ENCODE data around the gene PCDHGA4. TPM values are rescaled to one million over a fixed set of nuclear protein-coding genes. Genes with fewer than 3 reads are reported as not detected.

Gene PCDHGA4
- total and polyA plus RNA-seq, 2 donors (not counting 1 experiment from before 2014, with no cell fraction given): 0.13 to 1.1 TPM

Other genes with a start within 250 kb of the PCDHGA4 start
Only the 30 nearest of the 36 such genes appear.
- gene PCDHB9, start 167.9 kb upstream of the PCDHGA4 start, total RNA-seq: 0.12 TPM in 2 replicates
- gene PCDHB9, start 167.9 kb upstream of the PCDHGA4 start, polyA plus RNA-seq: 0.12 and 0.20 TPM in 2 replicates
- not detected in 2 replicates for gene PCDHB10, start 162.7 kb upstream of the PCDHGA4 start, total RNA-seq
- gene PCDHB10, start 162.7 kb upstream of the PCDHGA4 start, polyA plus RNA-seq: not detected in 2 replicates
- not detected in 2 replicates for gene PCDHB11, start 155.4 kb upstream of the PCDHGA4 start, total RNA-seq
- not detected in 2 replicates for gene PCDHB11, start 155.4 kb upstream of the PCDHGA4 start, polyA plus RNA-seq
- gene PCDHB12, start 146.3 kb upstream of the PCDHGA4 start, total RNA-seq: not detected in 2 replicates
- gene PCDHB12, start 146.3 kb upstream of the PCDHGA4 start, polyA plus RNA-seq: not detected in 2 replicates
- gene PCDHB13, start 141.1 kb upstream of the PCDHGA4 start, total RNA-seq: 0.07 TPM in 1 of 2 replicates, not detected in the other
- gene PCDHB13, start 141.1 kb upstream of the PCDHGA4 start, polyA plus RNA-seq: not detected in 2 replicates
- gene PCDHB14, start 131.7 kb upstream of the PCDHGA4 start, total RNA-seq: 0.10 TPM in 1 of 2 replicates, not detected in the other
- gene PCDHB14, start 131.7 kb upstream of the PCDHGA4 start, polyA plus RNA-seq: not detected in 2 replicates
- gene PCDHB15, start 109.6 kb upstream of the PCDHGA4 start, total RNA-seq: not detected in 2 replicates
- 0.10 TPM in 1 of 2 replicates, not detected in the other for gene PCDHB15, start 109.6 kb upstream of the PCDHGA4 start, polyA plus RNA-seq
- gene SLC25A2, start 51.0 kb upstream of the PCDHGA4 start, total RNA-seq: 3.4 and 3.6 TPM in 2 replicates
- gene SLC25A2, start 51.0 kb upstream of the PCDHGA4 start, polyA plus RNA-seq: 0.12 and 0.29 TPM in 2 replicates
- gene TAF7, start 34.2 kb upstream of the PCDHGA4 start, total RNA-seq: 119 TPM in 2 replicates
- 52.1 and 76.7 TPM in 2 replicates for gene TAF7, start 34.2 kb upstream of the PCDHGA4 start, polyA plus RNA-seq
- 0.53 and 0.64 TPM in 2 replicates for gene PCDHGA1, start 24.5 kb upstream of the PCDHGA4 start, total RNA-seq
- 0.06 and 0.17 TPM in 2 replicates for gene PCDHGA1, start 24.5 kb upstream of the PCDHGA4 start, polyA plus RNA-seq
- gene PCDHGA2, start 16.3 kb upstream of the PCDHGA4 start, total RNA-seq: 0.07 and 0.29 TPM in 2 replicates
- 0.06 and 0.09 TPM in 2 replicates for gene PCDHGA2, start 16.3 kb upstream of the PCDHGA4 start, polyA plus RNA-seq
- 0.29 and 0.32 TPM in 2 replicates for gene PCDHGA3, start 11.2 kb upstream of the PCDHGA4 start, total RNA-seq
- gene PCDHGA3, start 11.2 kb upstream of the PCDHGA4 start, polyA plus RNA-seq: 0.10 TPM in 1 of 2 replicates, not detected in the other
- 0.66 and 0.69 TPM in 2 replicates for gene PCDHGB1, start 4.9 kb upstream of the PCDHGA4 start, total RNA-seq
- 0.09 and 0.10 TPM in 2 replicates for gene PCDHGB1, start 4.9 kb upstream of the PCDHGA4 start, polyA plus RNA-seq
- gene PCDHGB2, start 5.0 kb downstream of the PCDHGA4 start, total RNA-seq: 3.3 and 3.9 TPM in 2 replicates
- gene PCDHGB2, start 5.0 kb downstream of the PCDHGA4 start, polyA plus RNA-seq: 0.32 and 0.66 TPM in 2 replicates
- 1.7 and 1.8 TPM in 2 replicates for gene PCDHGA5, start 9.1 kb downstream of the PCDHGA4 start, total RNA-seq
- gene PCDHGA5, start 9.1 kb downstream of the PCDHGA4 start, polyA plus RNA-seq: 0.07 and 0.21 TPM in 2 replicates
- gene PCDHGB3, start 15.2 kb downstream of the PCDHGA4 start, total RNA-seq: 2.8 and 3.8 TPM in 2 replicates
- 0.33 and 0.52 TPM in 2 replicates for gene PCDHGB3, start 15.2 kb downstream of the PCDHGA4 start, polyA plus RNA-seq
- gene PCDHGA6, start 18.9 kb downstream of the PCDHGA4 start, total RNA-seq: 2.5 and 2.7 TPM in 2 replicates
- gene PCDHGA6, start 18.9 kb downstream of the PCDHGA4 start, polyA plus RNA-seq: 0.33 and 0.78 TPM in 2 replicates
- gene PCDHGA7, start 27.7 kb downstream of the PCDHGA4 start, total RNA-seq: 1.8 and 2.3 TPM in 2 replicates
- 0.23 and 0.49 TPM in 2 replicates for gene PCDHGA7, start 27.7 kb downstream of the PCDHGA4 start, polyA plus RNA-seq
- gene PCDHGB4, start 32.7 kb downstream of the PCDHGA4 start, total RNA-seq: 1.6 and 1.8 TPM in 2 replicates
- 0.06 and 0.39 TPM in 2 replicates for gene PCDHGB4, start 32.7 kb downstream of the PCDHGA4 start, polyA plus RNA-seq
- 1.2 and 1.3 TPM in 2 replicates for gene PCDHGA8, start 37.6 kb downstream of the PCDHGA4 start, total RNA-seq
- gene PCDHGA8, start 37.6 kb downstream of the PCDHGA4 start, polyA plus RNA-seq: 0.06 and 0.21 TPM in 2 replicates
- gene PCDHGB5, start 42.9 kb downstream of the PCDHGA4 start, total RNA-seq: 2.5 TPM in 2 replicates
- 0.20 and 0.37 TPM in 2 replicates for gene PCDHGB5, start 42.9 kb downstream of the PCDHGA4 start, polyA plus RNA-seq
- 1.9 and 2.5 TPM in 2 replicates for gene PCDHGA9, start 47.8 kb downstream of the PCDHGA4 start, total RNA-seq
- gene PCDHGA9, start 47.8 kb downstream of the PCDHGA4 start, polyA plus RNA-seq: 0.19 TPM in 2 replicates
- gene PCDHGB6, start 53.0 kb downstream of the PCDHGA4 start, total RNA-seq: 2.1 and 2.2 TPM in 2 replicates
- gene PCDHGB6, start 53.0 kb downstream of the PCDHGA4 start, polyA plus RNA-seq: 0.22 and 0.33 TPM in 2 replicates
- gene PCDHGA10, start 58.0 kb downstream of the PCDHGA4 start, total RNA-seq: 1.9 and 2.0 TPM in 2 replicates
- 0.06 and 0.10 TPM in 2 replicates for gene PCDHGA10, start 58.0 kb downstream of the PCDHGA4 start, polyA plus RNA-seq
- gene PCDHGB7, start 62.7 kb downstream of the PCDHGA4 start, total RNA-seq: 1.9 and 2.2 TPM in 2 replicates
- gene PCDHGB7, start 62.7 kb downstream of the PCDHGA4 start, polyA plus RNA-seq: 0.06 and 0.12 TPM in 2 replicates
- gene PCDHGA11, start 66.0 kb downstream of the PCDHGA4 start, total RNA-seq: 1.5 and 1.8 TPM in 2 replicates
- gene PCDHGA11, start 66.0 kb downstream of the PCDHGA4 start, polyA plus RNA-seq: 0.15 TPM in 1 of 2 replicates, not detected in the other
- gene PCDHGA12, start 75.5 kb downstream of the PCDHGA4 start, total RNA-seq: 1.6 and 2.8 TPM in 2 replicates
- gene PCDHGA12, start 75.5 kb downstream of the PCDHGA4 start, polyA plus RNA-seq: 0.09 and 0.27 TPM in 2 replicates
- 1.9 and 2.0 TPM in 2 replicates for gene PCDHGC3, start 120.9 kb downstream of the PCDHGA4 start, total RNA-seq
- 0.12 and 0.88 TPM in 2 replicates for gene PCDHGC3, start 120.9 kb downstream of the PCDHGA4 start, polyA plus RNA-seq
- 0.42 and 0.75 TPM in 2 replicates for gene PCDHGC4, start 130.0 kb downstream of the PCDHGA4 start, total RNA-seq
- 0.09 and 0.14 TPM in 2 replicates for gene PCDHGC4, start 130.0 kb downstream of the PCDHGA4 start, polyA plus RNA-seq
- 0.46 and 0.67 TPM in 2 replicates for gene PCDHGC5, start 134.1 kb downstream of the PCDHGA4 start, total RNA-seq
- 0.06 and 0.10 TPM in 2 replicates for gene PCDHGC5, start 134.1 kb downstream of the PCDHGA4 start, polyA plus RNA-seq